H1 (cell line): Measurements from ENCODE around the gene SHQ1. TPM values are rescaled to one million over a fixed set of nuclear protein-coding genes. Genes with fewer than 3 reads are reported as not detected.

Source experiments
- CTCF ChIA-PET: fragments of 300-600 bp; sonication (Branson Sonifier 250); formaldehyde crosslinking; loops from one replicate; lab custom pipeline; 2021; ENCODE audit not compliant: partially characterized antibody; lab: Charles Lee
- POLR2A ChIA-PET: fragments of 300-600 bp; sonication (Branson Sonifier 250); formaldehyde crosslinking; loops from one replicate; lab custom pipeline; 2021; ENCODE audit warnings: inconsistent platforms; ENCODE audit not compliant: partially characterized antibody; lab: Charles Lee
- DNase-seq, 2 experiments: peaks; one replicate each; pipeline versions ENCODE4 v3.0.0 to v3.0.0-alpha.2; 2010 to 2022; ENCODE audit warnings: low spot score in 2 of 2, low read depth in 1 of 2, mixed read lengths in 1 of 2
- FAIRE-seq: peaks from 2 replicates; lab custom pipeline; 2011; peaks lifted over from hg19 to GRCh38; lab: Jason Lieb, UNC
- H2AFZ ChIP-seq: 2 replicates; pipeline ENCODE4 v1.8.1; 2012; ENCODE audit warnings: low read length, inconsistent platforms
- H2AK5ac ChIP-seq: 2 replicates; pipeline ENCODE4 v1.6.1; 2013; ENCODE audit warnings: low read depth, low read length
- H2BK120ac ChIP-seq: replicated peaks from 2 replicates; pipeline ENCODE3; 2013; ENCODE audit warnings: low read depth, low read length, inconsistent platforms
- H2BK12ac ChIP-seq: 2 replicates; pipeline ENCODE4 v1.6.1; 2013; ENCODE audit warnings: low read depth, low read length
- H2BK15ac ChIP-seq: 2 replicates; pipeline ENCODE4 v1.6.1; 2013; ENCODE audit warnings: low read length
- H2BK20ac ChIP-seq: 2 replicates; pipeline ENCODE4 v1.6.1; 2013; ENCODE audit warnings: low read length
- H2BK5ac ChIP-seq: 2 replicates; pipeline ENCODE4 v1.6.1; 2013; ENCODE audit warnings: low read depth, low read length
- H3K14ac ChIP-seq: 2 replicates; pipeline ENCODE4 v1.6.1; 2013; ENCODE audit warnings: inconsistent platforms; ENCODE audit not compliant: insufficient read length
- H3K18ac ChIP-seq: 2 replicates; pipeline ENCODE4 v1.6.1; 2013; ENCODE audit warnings: low read length; ENCODE audit errors: extremely low read depth
- H3K23ac ChIP-seq: 2 replicates; pipeline ENCODE4 v1.6.1; 2013; ENCODE audit warnings: inconsistent platforms; ENCODE audit not compliant: insufficient read length
- H3K23me2 ChIP-seq: 2 replicates; pipeline ENCODE4 v1.6.1; 2013; ENCODE audit warnings: low read depth, low read length
- H3K27ac ChIP-seq: 2 replicates; pipeline ENCODE4 v1.6.1; 2011; ENCODE audit warnings: low read depth, low read length, inconsistent platforms
- H3K27me3 ChIP-seq, 4 experiments: replicated peaks in 1 of 4; 1 replicate in 1 of 4; 2 replicates in 3 of 4; pipeline versions ENCODE4 v1.6.1 to v1.8.1; 2011 to 2013; ENCODE audit warnings: low read length in 3 of 4, mild to moderate bottlenecking in 3 of 4, inconsistent platforms in 2 of 4, mixed read lengths in 2 of 4, moderate library complexity in 1 of 4; ENCODE audit not compliant: control insufficient read depth in 3 of 4, insufficient read depth in 3 of 4; ENCODE audit errors: extremely low read depth in 1 of 4
- H3K36me3 ChIP-seq, 4 experiments: 2 replicates each; pipeline versions ENCODE4 v1.6.1 to v1.8.1; 2011 to 2013; ENCODE audit warnings: mild to moderate bottlenecking in 4 of 4, low read length in 3 of 4, moderate library complexity in 2 of 4, control low read depth in 1 of 4, inconsistent platforms in 1 of 4; ENCODE audit not compliant: insufficient read depth in 4 of 4, control insufficient read depth in 2 of 4
- H3K4ac ChIP-seq: replicated peaks from 2 replicates; pipeline ENCODE3; 2013; ENCODE audit warnings: low read length, low read depth, mixed read lengths, inconsistent platforms; ENCODE audit not compliant: insufficient read length
- H3K4me1 ChIP-seq, 4 experiments: replicated peaks in 1 of 4; 1 replicate in 1 of 4; 2 replicates in 3 of 4; pipeline versions ENCODE4 v1.6.1 to v1.8.1; 2011 to 2013; ENCODE audit warnings: low read length in 3 of 4, inconsistent platforms in 2 of 4, mixed read lengths in 1 of 4; ENCODE audit not compliant: insufficient read depth in 4 of 4, control insufficient read depth in 3 of 4
- H3K4me2 ChIP-seq, 2 experiments: 2 replicates each; pipeline versions ENCODE4 v1.6.1 to v1.8.1; 2011 to 2013; ENCODE audit warnings: low read depth in 2 of 2, low read length in 2 of 2, control low read depth in 1 of 2, inconsistent platforms in 1 of 2, mild to moderate bottlenecking in 1 of 2; ENCODE audit not compliant: insufficient read depth in 1 of 2
- H3K4me3 ChIP-seq, 4 experiments: fragments of 200-600, 300-600 bp in 1 of 4; sonication (generic), shearing (Covaris generic), sonication (Bioruptor Twin) in 1 of 4; 2 replicates each; pipeline versions ENCODE4 v1.5.1 to v1.8.1; 2011 to 2016; ENCODE audit warnings: low read length in 4 of 4, low read depth in 3 of 4, control low read depth in 2 of 4, inconsistent platforms in 2 of 4, mild to moderate bottlenecking in 2 of 4, mixed read lengths in 1 of 4, moderate library complexity in 1 of 4; ENCODE audit not compliant: insufficient read depth in 2 of 4; ENCODE audit errors: extremely low read depth in 1 of 4
- H3K56ac ChIP-seq: replicated peaks from 2 replicates; pipeline ENCODE3; 2013; ENCODE audit warnings: low read depth, mild to moderate bottlenecking, mixed read lengths, low read length, inconsistent platforms; ENCODE audit not compliant: insufficient read length
- H3K79me1 ChIP-seq: 2 replicates; pipeline ENCODE4 v1.6.1; 2013; ENCODE audit warnings: low read depth, low read length, control low read depth
- H3K79me2 ChIP-seq, 2 experiments: 2 replicates each; pipeline versions ENCODE4 v1.6.1 to v1.8.1; 2012 to 2013; ENCODE audit warnings: low read length in 2 of 2, mild to moderate bottlenecking in 2 of 2, inconsistent platforms in 1 of 2; ENCODE audit not compliant: insufficient read depth in 2 of 2, control insufficient read depth in 1 of 2
- H3K9ac ChIP-seq, 4 experiments: replicated peaks in 1 of 4; 1 replicate in 1 of 4; 2 replicates in 3 of 4; pipeline versions ENCODE4 v1.6.1 to v1.8.1; 2011 to 2013; ENCODE audit warnings: low read depth in 3 of 4, low read length in 3 of 4, control low read depth in 2 of 4, mild to moderate bottlenecking in 2 of 4, moderate library complexity in 2 of 4, inconsistent platforms in 1 of 4; ENCODE audit errors: extremely low read depth in 1 of 4
- H3K9me3 ChIP-seq, 2 experiments: 2 replicates each; pipeline versions ENCODE4 v1.6.1 to v1.8.1; 2012 to 2013; ENCODE audit warnings: mild to moderate bottlenecking in 2 of 2, moderate library complexity in 2 of 2, control low read depth in 1 of 2, inconsistent platforms in 1 of 2, low read depth in 1 of 2, low read length in 1 of 2, mixed read lengths in 1 of 2; ENCODE audit not compliant: insufficient read depth in 2 of 2
- H4K20me1 ChIP-seq, 2 experiments: replicated peaks in 1 of 2; 2 replicates each; pipeline versions ENCODE3 to v1.8.1; 2011 to 2013; ENCODE audit warnings: inconsistent platforms in 2 of 2, low read length in 2 of 2, mild to moderate bottlenecking in 1 of 2; ENCODE audit not compliant: insufficient read depth in 2 of 2, control insufficient read depth in 1 of 2
- H4K5ac ChIP-seq: 2 replicates; pipeline ENCODE4 v1.6.1; 2013; ENCODE audit warnings: low read length, low read depth, mixed read lengths, inconsistent platforms; ENCODE audit not compliant: insufficient read length
- H4K8ac ChIP-seq: 2 replicates; pipeline ENCODE4 v1.8.0; 2013; ENCODE audit warnings: mild to moderate bottlenecking, moderate library complexity, low read length, inconsistent platforms; ENCODE audit not compliant: insufficient read depth; ENCODE audit errors: extremely low read depth
- H4K91ac ChIP-seq: replicated peaks from 2 replicates; pipeline ENCODE3; 2013; ENCODE audit warnings: low read length, mixed read lengths, inconsistent platforms; ENCODE audit not compliant: insufficient read length
- JUND ChIP-seq: IDR thresholded peaks from 2 replicates; pipeline ENCODE4 v1.6.1; 2011; ENCODE audit warnings: mild to moderate bottlenecking, improper control_type of control experiment, low read length
- KDM1A ChIP-seq: fragments of 200-600, 300-600 bp; sonication (generic); IDR thresholded peaks from 2 replicates; pipeline ENCODE4 v1.7.1; 2016; ENCODE audit warnings: mild to moderate bottlenecking, low read length, borderline replicate concordance
- RFX5 ChIP-seq: IDR thresholded peaks from 2 replicates; pipeline ENCODE4 v1.6.1; 2011; ENCODE audit warnings: low read depth, low read length, improper control_type of control experiment, borderline replicate concordance
- WGBS, 2 experiments: shearing (Covaris generic) in 1 of 2; methylation state at CpG; one replicate each; pipeline versions ENCODE4 v1.1.6 to v1.1.7; 2013 to 2015; ENCODE audit warnings: low lambda C conversion rate in 2 of 2, mixed read lengths in 2 of 2, inconsistent platforms in 1 of 2, low coverage in 1 of 2, missing lambda C conversion rate in 1 of 2; ENCODE audit not compliant: insufficient replicate concordance in 2 of 2, insufficient coverage in 1 of 2, insufficient read length in 1 of 2; ENCODE audit errors: extremely low coverage in 1 of 2, missing lambda C conversion rate in 1 of 2; 5-methylcytosine and 5-hydroxymethylcytosine counted together
- polyA plus RNA-seq, 7 experiments: library from polyadenylated mRNA; depleted of rRNA in 3 of 7; stranded (reverse) in 5 of 7; unstranded in 2 of 7; fragments of >200 nt in 5 of 7; fragments of 200-250 nt in 2 of 7; gene quantifications; 1 replicate in 5 of 7; 2 replicates in 1 of 7; 4 replicates in 1 of 7; pipeline versions ENCODE4 v1.2.1 to v1.2.3, GENCODE V29; 2011 to 2013; ENCODE audit warnings: missing spikeins in 2 of 7, mixed read lengths in 2 of 7
- total RNA-seq: library from RNA; stranded (reverse); fragmentation: NEBNext Ultra II Directional; extraction: Animal tissue kit (Norgen Biotek cat#: 25700); gene quantifications from 2 replicates; pipeline ENCODE4 v1.2.1, GENCODE V29; 2021

SHQ1 gene
- total and polyA plus RNA-seq, 2 of the 8 experiments (the other 6 are each of a cell fraction or from before 2014, with no cell fraction given), result 10.7 to 34.4 TPM

- Histone ChIP-seq H3K4ac (no peak overlapping the region), H3K4me1 (peaks cover 0 to 2% (median 0%) of the 10 kb centered on the region in 4 experiments; a peak in 1 of 7 replicates), H2BK15ac (no peak overlapping the region), H3K79me2 (no peaks in the 10 kb centered on the region), H4K91ac (no peak overlapping the region), H3K23ac (no peak overlapping the region), H3K9ac (no peak overlapping the region), H4K20me1 (no peaks in the 10 kb centered on the region), H3K56ac (no peak overlapping the region), H3K14ac (no peak overlapping the region), H2BK5ac (no peak overlapping the region), H3K27me3 (peaks cover 0 to 2% (median 0%) of the 10 kb centered on the region in 4 experiments; a peak in 1 of 7 replicates), H3K27ac (no peak overlapping the region), H2AK5ac (no peak overlapping the region), H3K4me2 (no peak overlapping the region), H2AFZ (no peak overlapping the region), H2BK20ac (no peak overlapping the region), H2BK12ac (no peak overlapping the region), H4K5ac (no peak overlapping the region), H4K8ac (peak overlapping the region; percentile 58; the same call in 1 of the 2 replicates), H3K79me1 (no peaks in the 10 kb centered on the region), H3K23me2 (no peaks in the 10 kb centered on the region), H3K36me3 (no peaks in the 10 kb centered on the region), H3K4me3 (no peak overlapping the region), H2BK120ac (no peak overlapping the region), H3K9me3 (no peaks in the 10 kb centered on the region), H3K18ac (no peak overlapping the region)
- 88% methylated on average over 16 of the region's 17 CpGs; no CpG with 5 or more reads in 1 of the 2 experiments for WGBS, 2 experiments
- FAIRE-seq, result no peak
- ChIA-PET CTCF (interaction anchor here (0.8 to 1.8 kb wide), 5 partner anchors 8 to 79 kb away, joined by 3 to 5 read pairs (median 4); no protein-coding TSS in a partner anchor), POLR2A (no interaction called here)
- DNase-seq, result no peak
- TF ChIP-seq RFX5 (no peak), KDM1A (no peak), JUND (no peak)
Measured at GRCh38 chr3:72745146-72745999, 102.9 kb downstream of the SHQ1 start.
